ENCODE results near the gene ABCA9.

The ABCA9 gene

DNA sequence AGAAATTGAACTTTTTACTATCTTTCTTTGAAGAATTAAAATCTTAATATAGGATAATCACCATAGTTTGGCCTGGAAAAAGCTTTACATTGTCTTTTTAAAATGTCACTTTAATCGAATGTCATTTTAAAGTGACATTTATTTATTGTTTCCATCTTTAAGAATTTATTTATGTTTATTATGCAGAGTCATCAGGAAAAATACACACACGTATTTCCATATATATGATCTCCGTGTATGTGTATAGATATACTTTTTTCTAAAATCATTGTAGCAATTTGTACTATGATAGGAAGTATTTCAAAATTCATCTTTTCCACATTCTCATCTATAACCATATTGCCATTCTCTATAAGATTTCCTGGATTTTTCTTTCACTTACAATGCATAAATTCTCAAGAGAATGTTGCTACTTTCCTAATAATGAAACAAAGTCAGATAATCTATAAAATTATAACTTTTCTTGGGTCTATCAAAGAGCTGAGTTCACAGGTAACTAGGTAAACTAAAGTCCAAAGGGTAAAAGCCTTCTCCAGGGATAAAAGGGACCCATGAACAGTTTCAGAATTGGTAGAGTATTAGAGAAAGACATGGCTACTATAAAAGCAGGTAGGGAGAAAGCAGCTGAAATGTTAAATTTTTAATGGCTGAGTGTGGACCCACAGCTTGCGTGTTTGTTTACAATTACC is 117.5 kb downstream of the ABCA9 start:
- TF ChIP-seq POLR2AphosphoS5 (IDR thresholded peaks at IDR 0.05; ENCODE audit: low read depth, low read length) = no peak
- no peak for TF ChIP-seq SIN3A (IDR thresholded peaks at IDR 0.05; ENCODE audit: borderline replicate concordance, insufficient read depth, low read length)
- TF ChIP-seq FOXP2 (optimal IDR thresholded peaks at IDR 0.05; ENCODE audit: borderline replicate concordance, extremely low read depth, extremely low read length, insufficient read depth) = no peak
- TF ChIP-seq REST (IDR thresholded peaks at IDR 0.05; ENCODE audit: insufficient read depth in 1 of 2, low read depth in 2 of 2, low read length in 2 of 2) = no peak
- TF ChIP-seq TAF1 (IDR thresholded peaks at IDR 0.05; ENCODE audit: borderline replicate concordance, insufficient read depth, low read length) = no peak

GRCh38 chr17:68942389-68942788 is 118.3 kb downstream of the ABCA9 start:
- TF ChIP-seq SIN3A (IDR thresholded peaks at IDR 0.05; ENCODE audit: borderline replicate concordance, insufficient read depth, low read length) = no peak
- TF ChIP-seq TAF1 (IDR thresholded peaks at IDR 0.05; ENCODE audit: borderline replicate concordance, insufficient read depth, low read length) = no peak
- TF ChIP-seq REST (IDR thresholded peaks at IDR 0.05; ENCODE audit: insufficient read depth in 1 of 2, low read depth in 2 of 2, low read length in 2 of 2) = no peak
- TF ChIP-seq FOXP2 (optimal IDR thresholded peaks at IDR 0.05; ENCODE audit: borderline replicate concordance, extremely low read depth, extremely low read length, insufficient read depth) = no peak
- TF ChIP-seq POLR2AphosphoS5 (IDR thresholded peaks at IDR 0.05; ENCODE audit: low read depth, low read length) = no peak

DNA sequence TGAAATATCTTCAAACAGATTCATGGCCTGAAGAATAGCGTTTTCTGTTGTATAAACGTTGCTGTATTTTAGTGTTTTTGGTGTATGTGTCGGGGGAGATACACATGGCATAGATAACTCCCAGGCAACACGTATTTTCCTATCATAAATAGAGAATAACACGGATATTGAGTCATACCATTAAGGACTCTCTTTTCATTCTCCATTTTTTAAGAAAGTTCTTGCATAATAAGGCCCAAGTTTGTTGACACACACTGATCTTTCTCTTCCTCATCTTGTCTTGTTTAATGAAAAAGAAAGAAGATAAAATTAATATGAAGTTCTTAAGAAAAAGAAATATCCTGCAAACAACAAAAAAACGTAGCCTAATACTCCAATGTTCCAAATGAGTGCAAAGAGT is 119.0 kb downstream of the ABCA9 start:
- TF ChIP-seq POLR2AphosphoS5 (IDR thresholded peaks at IDR 0.05; ENCODE audit: low read depth, low read length) = no peak
- no peak for TF ChIP-seq REST (IDR thresholded peaks at IDR 0.05; ENCODE audit: insufficient read depth in 1 of 2, low read depth in 2 of 2, low read length in 2 of 2)
- no peak for TF ChIP-seq SIN3A (IDR thresholded peaks at IDR 0.05; ENCODE audit: borderline replicate concordance, insufficient read depth, low read length)
- TF ChIP-seq FOXP2 (optimal IDR thresholded peaks at IDR 0.05; ENCODE audit: borderline replicate concordance, extremely low read depth, extremely low read length, insufficient read depth) = no peak
- no peak for TF ChIP-seq TAF1 (IDR thresholded peaks at IDR 0.05; ENCODE audit: borderline replicate concordance, insufficient read depth, low read length)

DNA sequence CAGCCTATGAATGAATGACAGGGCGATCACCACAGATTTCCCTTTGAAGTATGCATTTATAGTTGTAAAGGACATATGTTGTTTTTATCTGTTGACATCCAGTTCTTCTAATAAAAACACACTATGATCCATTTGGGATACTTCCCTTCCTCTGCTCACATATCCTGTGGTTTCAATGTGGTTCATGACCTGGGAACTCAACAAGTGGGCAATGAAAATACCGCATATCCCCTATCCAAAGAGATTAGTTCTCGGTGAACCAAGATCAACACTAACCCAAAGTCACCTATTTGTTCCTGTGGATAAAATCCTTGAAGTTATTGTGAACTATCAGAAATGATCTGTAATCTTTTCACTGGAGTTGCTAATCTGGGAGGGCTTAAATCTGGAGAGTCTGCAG is 121.5 kb downstream of the ABCA9 start:
- TF ChIP-seq SIN3A (IDR thresholded peaks at IDR 0.05; ENCODE audit: borderline replicate concordance, insufficient read depth, low read length) = no peak
- no peak for TF ChIP-seq REST (IDR thresholded peaks at IDR 0.05; ENCODE audit: insufficient read depth in 1 of 2, low read depth in 2 of 2, low read length in 2 of 2)
- TF ChIP-seq POLR2AphosphoS5 (IDR thresholded peaks at IDR 0.05; ENCODE audit: low read depth, low read length) = no peak
- no peak for TF ChIP-seq FOXP2 (optimal IDR thresholded peaks at IDR 0.05; ENCODE audit: borderline replicate concordance, extremely low read depth, extremely low read length, insufficient read depth)
- no peak for TF ChIP-seq TAF1 (IDR thresholded peaks at IDR 0.05; ENCODE audit: borderline replicate concordance, insufficient read depth, low read length)

Data from PFSK-1 (cell line).